Neuron (in vitro differentiated cells): ENCODE data around the gene DNAH2.

Experiments used
- H2AFZ ChIP-seq: one replicate; pipeline ENCODE4 v1.6.1; 2013; ENCODE audit warnings: low read depth, mild to moderate bottlenecking, inconsistent platforms, low read length, moderate library complexity
- H3K27me3 ChIP-seq: one replicate; pipeline ENCODE4 v1.6.1; 2013; ENCODE audit warnings: low read length; ENCODE audit not compliant: insufficient read depth
- H3K36me3 ChIP-seq: one replicate; pipeline ENCODE4 v1.6.1; 2013; ENCODE audit warnings: low read length; ENCODE audit not compliant: insufficient read depth
- H3K4me1 ChIP-seq: one replicate; pipeline ENCODE4 v1.6.1; 2013; ENCODE audit warnings: low read length; ENCODE audit not compliant: insufficient read depth
- H3K4me3 ChIP-seq: 2 replicates; pipeline ENCODE4 v1.5.1; 2013; ENCODE audit warnings: mild to moderate bottlenecking, low read length, moderate library complexity
- H3K9me3 ChIP-seq: one replicate; pipeline ENCODE4 v1.6.1; 2013; ENCODE audit warnings: low read length

DNAH2 gene

GRCh38 chr17:7716901-7717755, at the start of gene DNAH2:
DNAH2 (plus strand) TSS chr17:7717744; CDS start chr17:7719735, 1,991 bp downstream.
- H3K4me3 ChIP-seq, result peak within 1 kb of the TSS; percentile 66
- H3K36me3 ChIP-seq, result no peaks in the 10 kb centered on the region
- peak within 1 kb of the TSS; percentile 73 for H2AFZ ChIP-seq
- H3K27me3 ChIP-seq, result peaks cover 4% of the 10 kb centered on the region
- H3K9me3 ChIP-seq, result no peaks in the 10 kb centered on the region
- H3K4me1 ChIP-seq, result peaks cover 57% of the 10 kb centered on the region

GRCh38 chr17:7668482-7668881, 49.1 kb upstream of the DNAH2 start:
- Histone ChIP-seq H3K36me3 (peaks cover 69% of the 10 kb centered on the region), H2AFZ (no peak overlapping the region)

GRCh38 chr17:7673239-7673638, 44.3 kb upstream of the DNAH2 start:
- no peaks in the 10 kb centered on the region for H3K27me3 ChIP-seq
- H3K36me3 ChIP-seq, result peaks cover 80% of the 10 kb centered on the region
- peaks cover 17% of the 10 kb centered on the region for H3K9me3 ChIP-seq
- H2AFZ ChIP-seq, result no peak overlapping the region
- no peaks in the 10 kb centered on the region for H3K4me1 ChIP-seq
- no peak overlapping the region for H3K4me3 ChIP-seq

More at GRCh38 chr17:7668482-7668881, 49.1 kb upstream of the DNAH2 start:
- Histone ChIP-seq H3K4me1 (no peaks in the 10 kb centered on the region), H3K4me3 (no peak overlapping the region), H3K27me3 (no peaks in the 10 kb centered on the region), H3K9me3 (peaks cover 3% of the 10 kb centered on the region)

- no peak overlapping the region for H3K4me3 ChIP-seq
- no peaks in the 10 kb centered on the region for H3K27me3 ChIP-seq
- peaks cover 17% of the 10 kb centered on the region for H3K9me3 ChIP-seq
- no peak overlapping the region for H2AFZ ChIP-seq
- H3K36me3 ChIP-seq, result peaks cover 67% of the 10 kb centered on the region
- no peaks in the 10 kb centered on the region for H3K4me1 ChIP-seq
Measured at GRCh38 chr17:7674934-7675333, 42.6 kb upstream of the DNAH2 start.

GRCh38 chr17:7676533-7676932, 41.0 kb upstream of the DNAH2 start:
- Histone ChIP-seq H3K4me1 (no peaks in the 10 kb centered on the region), H3K9me3 (peaks cover 17% of the 10 kb centered on the region), H3K36me3 (peaks cover 54% of the 10 kb centered on the region), H2AFZ (no peak overlapping the region), H3K27me3 (no peaks in the 10 kb centered on the region), H3K4me3 (no peak overlapping the region)

- Histone ChIP-seq H3K27me3 (no peaks in the 10 kb centered on the region), H2AFZ (no peak overlapping the region), H3K36me3 (peaks cover 48% of the 10 kb centered on the region), H3K4me3 (no peak overlapping the region), H3K9me3 (peaks cover 17% of the 10 kb centered on the region), H3K4me1 (no peaks in the 10 kb centered on the region)
Measured at GRCh38 chr17:7677388-7678067, 40.0 kb upstream of the DNAH2 start.

GRCh38 chr17:7684851-7685532, 32.6 kb upstream of the DNAH2 start:
- Histone ChIP-seq H3K9me3 (no peaks in the 10 kb centered on the region), H3K4me3 (peak overlapping the region; percentile 83), H2AFZ (no peak overlapping the region)

GRCh38 chr17:7685533-7686221, 31.9 kb upstream of the DNAH2 start:
- Histone ChIP-seq H3K4me3 (peak overlapping the region; percentile 83), H2AFZ (no peak overlapping the region), H3K4me1 (peaks cover 33% of the 10 kb centered on the region), H3K36me3 (peaks cover 4% of the 10 kb centered on the region), H3K9me3 (no peaks in the 10 kb centered on the region), H3K27me3 (no peaks in the 10 kb centered on the region)

More at GRCh38 chr17:7684851-7685532, 32.6 kb upstream of the DNAH2 start:
- peaks cover under 1% of the 10 kb centered on the region for H3K36me3 ChIP-seq
- H3K27me3 ChIP-seq, result no peaks in the 10 kb centered on the region
- H3K4me1 ChIP-seq, result peaks cover 29% of the 10 kb centered on the region

GRCh38 chr17:7686222-7687071, 31.1 kb upstream of the DNAH2 start:
- H3K4me1 ChIP-seq, result peaks cover 33% of the 10 kb centered on the region

GRCh38 chr17:7687072-7687907, 30.3 kb upstream of the DNAH2 start, which contains the start of gene TP53:
TP53 (minus strand) TSS chr17:7687490; CDS start chr17:7676594, 10,896 bp downstream.
- Histone ChIP-seq H2AFZ (peak within 1 kb of the TSS; percentile 24), H3K27me3 (no peaks in the 10 kb centered on the region), H3K4me3 (peak within 1 kb of the TSS; percentile 83), H3K9me3 (no peaks in the 10 kb centered on the region), H3K36me3 (peaks cover 4% of the 10 kb centered on the region), H3K4me1 (peaks cover 33% of the 10 kb centered on the region)

More at GRCh38 chr17:7686222-7687071, 31.1 kb upstream of the DNAH2 start:
- Histone ChIP-seq H3K27me3 (no peaks in the 10 kb centered on the region), H2AFZ (no peak overlapping the region), H3K36me3 (peaks cover 4% of the 10 kb centered on the region), H3K4me3 (peak overlapping the region; percentile 83), H3K9me3 (no peaks in the 10 kb centered on the region)
